Measurements from ENCODE around the gene GET4.

Gene GET4

GRCh38 chr7:863106-863505 is 13.2 kb upstream of the GET4 start:
- CTCF ChIA-PET: interaction anchor here (0.6 to 1.1 kb wide), 2 partner anchors 26 to 204 kb away, joined by 3 read pairs; no protein-coding TSS in a partner anchor
- peak overlapping the region; percentile 33 for H3K27ac ChIP-seq
- TF ChIP-seq, protein P1, sequence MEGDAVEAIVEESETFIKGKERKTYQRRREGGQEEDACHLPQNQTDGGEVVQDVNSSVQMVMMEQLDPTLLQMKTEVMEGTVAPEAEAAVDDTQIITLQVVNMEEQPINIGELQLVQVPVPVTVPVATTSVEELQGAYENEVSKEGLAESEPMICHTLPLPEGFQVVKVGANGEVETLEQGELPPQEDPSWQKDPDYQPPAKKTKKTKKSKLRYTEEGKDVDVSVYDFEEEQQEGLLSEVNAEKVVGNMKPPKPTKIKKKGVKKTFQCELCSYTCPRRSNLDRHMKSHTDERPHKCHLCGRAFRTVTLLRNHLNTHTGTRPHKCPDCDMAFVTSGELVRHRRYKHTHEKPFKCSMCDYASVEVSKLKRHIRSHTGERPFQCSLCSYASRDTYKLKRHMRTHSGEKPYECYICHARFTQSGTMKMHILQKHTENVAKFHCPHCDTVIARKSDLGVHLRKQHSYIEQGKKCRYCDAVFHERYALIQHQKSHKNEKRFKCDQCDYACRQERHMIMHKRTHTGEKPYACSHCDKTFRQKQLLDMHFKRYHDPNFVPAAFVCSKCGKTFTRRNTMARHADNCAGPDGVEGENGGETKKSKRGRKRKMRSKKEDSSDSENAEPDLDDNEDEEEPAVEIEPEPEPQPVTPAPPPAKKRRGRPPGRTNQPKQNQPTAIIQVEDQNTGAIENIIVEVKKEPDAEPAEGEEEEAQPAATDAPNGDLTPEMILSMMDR (conservative IDR thresholded peaks at IDR 0.05; ENCODE audit: low read depth): no peak
- POLR2A ChIA-PET (ENCODE audit: low non-redundant PET): no interaction called here
- no peak for DNase-seq (ENCODE audit: low spot score)

GRCh38 chr7:865921-866320 is 10.4 kb upstream of the GET4 start:
- no peak for DNase-seq (ENCODE audit: low spot score)
- TF ChIP-seq, protein P1 (conservative IDR thresholded peaks at IDR 0.05; ENCODE audit: low read depth): no peak
- ChIA-PET POLR2A (ENCODE audit: low non-redundant PET) (no interaction called here), CTCF (no interaction called here)
- peak overlapping the region; percentile 98 for H3K27ac ChIP-seq

GRCh38 chr7:867001-867405 is 9.4 kb upstream of the GET4 start:
- DNase-seq (ENCODE audit: low spot score): peak; percentile 26
- TF ChIP-seq, protein P1 (conservative IDR thresholded peaks at IDR 0.05; ENCODE audit: low read depth): no peak
- peak overlapping the region; percentile 98 for H3K27ac ChIP-seq
- ChIA-PET POLR2A (ENCODE audit: low non-redundant PET) (no interaction called here), CTCF (interaction anchor here (0.8 to 0.9 kb wide), 2 partner anchors 15 to 354 kb away, joined by 5 read pairs; no protein-coding TSS in a partner anchor)

- TF ChIP-seq, protein P1 (conservative IDR thresholded peaks at IDR 0.05; ENCODE audit: low read depth): 0 out of 2 replicates have a peak, but pooled peaks have one; percentile 13
- H3K27ac ChIP-seq: peak overlapping the region; percentile 98
- ChIA-PET POLR2A (ENCODE audit: low non-redundant PET) (no interaction called here), CTCF (interaction anchor here (0.8 to 0.9 kb wide), 2 partner anchors 16 to 355 kb away, joined by 5 read pairs; no protein-coding TSS in a partner anchor)
- DNase-seq (ENCODE audit: low spot score): peak; percentile 89
These were observed 8.8 kb upstream of the GET4 start for GRCh38 chr7:867406-868188.

- H3K27ac ChIP-seq: peak overlapping the region; percentile 98
These were observed 8.2 kb upstream of the GET4 start for GRCh38 chr7:868189-868486.

GRCh38 chr7:869348-869747 is 7.0 kb upstream of the GET4 start:
- TF ChIP-seq, protein P1 (conservative IDR thresholded peaks at IDR 0.05; ENCODE audit: low read depth): no peak
- ChIA-PET CTCF (no interaction called here), POLR2A (ENCODE audit: low non-redundant PET) (no interaction called here)
- DNase-seq (ENCODE audit: low spot score): no peak
- peak overlapping the region; percentile 62 for H3K27ac ChIP-seq

More at GRCh38 chr7:868189-868486, 8.2 kb upstream of the GET4 start:
- POLR2A ChIA-PET (ENCODE audit: low non-redundant PET): no interaction called here
- CTCF ChIA-PET: no interaction called here
- TF ChIP-seq, protein P1 (conservative IDR thresholded peaks at IDR 0.05; ENCODE audit: low read depth): no peak
- no peak for DNase-seq (ENCODE audit: low spot score)

Data from RWPE1 (cell line).